Measurements from ENCODE around the gene HOXC10.

Gene HOXC10

DNA sequence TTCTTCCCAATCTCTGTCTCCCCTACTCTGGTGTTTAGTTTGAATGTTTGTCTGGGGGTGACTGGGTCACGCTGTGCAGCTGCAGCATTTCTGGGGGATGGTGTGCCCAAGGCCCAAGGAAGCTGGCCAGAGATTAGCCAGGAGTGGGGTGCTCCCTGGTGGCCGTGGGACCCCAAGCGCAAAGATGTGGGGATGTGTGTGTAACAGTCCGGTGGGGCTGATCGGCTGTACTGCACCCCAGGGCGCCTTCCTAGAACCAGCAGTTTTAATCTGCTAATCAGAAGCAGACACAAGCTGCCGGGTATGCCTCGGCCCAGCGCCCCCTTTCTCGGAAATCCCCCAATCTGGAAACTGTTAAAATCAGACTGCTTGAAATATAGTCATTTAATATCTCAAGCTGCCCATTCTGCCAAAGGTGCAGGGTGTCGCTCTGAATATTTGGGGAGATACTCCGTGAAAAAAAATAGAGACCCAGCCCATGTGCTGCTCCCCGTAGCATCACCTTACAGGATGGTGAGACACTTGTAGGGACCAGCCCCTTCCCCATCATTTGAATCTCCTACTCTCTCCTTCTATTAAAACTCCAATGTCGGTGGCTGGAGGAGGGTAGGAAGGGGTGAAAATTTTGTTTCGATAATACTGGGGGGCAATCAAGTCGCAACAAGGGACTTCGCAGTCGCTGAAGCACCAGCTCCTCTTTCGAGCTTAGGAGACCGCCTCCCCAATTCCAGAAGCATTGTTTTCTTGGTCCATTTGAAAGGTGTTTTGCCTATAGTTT lies 19.3 kb downstream of the HOXC10 start:
- FAIRE-seq, result no peak

DNA sequence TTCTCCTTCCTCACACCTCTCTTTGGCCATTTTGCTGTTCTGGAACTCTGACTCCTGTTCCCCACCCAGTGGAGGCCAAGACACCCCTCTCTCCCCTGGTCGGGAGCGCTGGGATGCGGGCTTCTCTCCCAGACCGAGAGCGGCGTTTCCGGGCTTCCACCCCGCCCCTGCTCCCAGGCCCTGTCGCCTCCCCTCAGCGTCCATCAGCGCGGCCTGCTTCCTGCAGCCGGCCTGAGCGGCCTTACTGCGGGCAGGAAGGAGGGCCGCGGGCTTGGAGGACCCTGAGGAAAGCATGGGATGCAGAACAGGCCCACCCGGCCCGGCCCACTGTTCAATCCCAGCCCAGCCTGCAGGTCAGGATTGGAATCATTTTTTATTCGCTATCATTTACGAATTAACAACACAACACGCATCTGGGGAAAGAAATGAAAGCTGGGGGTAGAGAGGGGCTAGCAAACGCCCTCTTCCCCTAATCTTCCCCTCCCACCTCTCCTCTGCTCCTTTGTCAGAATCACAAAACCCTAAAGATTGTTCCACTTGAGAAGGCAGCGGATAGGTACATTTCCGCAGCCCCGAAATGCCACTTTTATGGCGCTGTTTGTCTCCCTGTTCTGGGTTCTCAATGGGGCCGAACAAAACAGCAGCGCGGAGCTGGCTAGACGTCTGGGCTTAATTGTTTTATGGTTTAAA lies 20.0 kb downstream of the HOXC10 start:
- FAIRE-seq, result no peak

DNA sequence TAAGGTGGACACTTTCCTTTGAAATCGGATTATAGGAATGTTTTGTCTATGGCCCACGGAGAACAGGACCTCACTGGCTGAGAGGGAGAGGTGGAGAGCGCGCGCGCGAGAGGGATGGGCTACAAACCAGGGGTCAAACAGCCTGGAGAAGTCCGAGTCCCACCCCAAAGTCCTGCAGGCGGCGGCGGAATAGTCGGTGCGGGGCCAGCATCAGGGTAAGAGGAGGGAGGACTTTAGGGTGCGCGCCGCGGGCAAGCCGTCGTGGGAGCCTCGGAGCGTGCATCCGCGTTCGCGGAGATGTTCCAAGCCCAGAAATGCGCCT lies 20.5 kb downstream of the HOXC10 start:
- no peak for FAIRE-seq

DNA sequence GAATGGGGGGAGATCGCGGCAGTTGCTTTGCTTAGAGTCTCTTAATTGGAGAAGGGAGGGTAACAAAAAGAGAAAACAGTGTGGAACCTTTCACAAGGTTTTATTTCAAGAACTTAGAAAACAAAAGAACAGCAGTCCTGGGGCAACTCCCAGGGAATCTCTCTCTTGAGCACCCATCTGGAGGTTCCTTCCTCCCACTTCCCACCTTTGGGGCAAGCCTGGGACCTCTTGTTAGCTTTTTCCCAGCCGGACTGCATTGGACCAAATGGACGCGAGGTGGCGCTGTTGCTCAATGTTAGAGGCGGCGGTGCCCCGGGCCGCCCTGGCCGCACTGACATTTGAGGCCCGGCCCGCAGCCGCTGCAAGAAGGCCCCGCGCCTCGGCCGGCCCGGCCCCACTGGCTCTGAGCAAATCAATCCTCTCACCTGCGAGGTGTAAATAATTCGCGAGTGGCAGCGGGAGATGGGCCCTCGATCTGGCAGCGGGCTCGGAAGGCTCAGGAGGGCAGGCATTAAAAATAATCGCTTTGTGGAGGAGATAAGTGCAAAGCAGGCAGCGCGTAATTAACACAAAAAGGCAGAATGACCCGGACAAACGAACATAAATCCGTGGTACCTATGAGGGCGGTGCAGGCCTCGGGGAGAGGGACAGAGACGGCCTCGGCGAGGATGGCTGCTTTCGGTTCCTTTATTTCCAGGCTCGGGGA lies 21.1 kb downstream of the HOXC10 start:
- no peak for FAIRE-seq

DNA sequence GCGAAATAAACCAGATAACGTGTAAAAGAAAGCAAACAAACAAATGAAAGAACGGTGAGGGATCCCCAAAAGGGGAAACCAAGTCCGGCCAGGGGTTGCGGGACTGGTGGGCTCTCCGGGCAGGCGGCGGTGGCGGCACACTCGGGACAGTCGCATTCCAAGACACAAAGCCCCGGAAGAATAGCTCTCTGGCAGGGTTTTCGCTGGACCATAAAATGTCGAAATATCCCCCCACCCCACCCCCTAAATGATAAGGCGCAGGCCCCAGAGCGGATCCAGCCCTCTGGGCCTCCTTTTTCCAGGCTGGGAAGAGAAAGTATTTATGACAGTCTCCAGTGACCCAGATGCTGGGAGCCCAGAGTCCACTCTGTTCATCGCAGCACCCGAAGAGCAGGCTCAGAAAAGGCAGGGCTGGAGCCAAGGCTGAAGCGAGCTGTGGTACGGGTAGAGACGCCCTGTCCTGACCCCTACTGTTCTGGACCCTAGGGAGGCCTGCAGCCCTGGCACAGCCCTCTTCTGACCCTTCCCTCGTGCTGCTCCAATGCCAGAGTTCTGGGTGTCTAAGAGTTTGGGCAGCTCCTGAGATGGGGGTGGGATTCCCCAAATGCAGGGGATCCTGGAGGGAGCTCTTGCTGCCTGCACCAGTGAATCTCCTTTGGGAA lies 21.7 kb downstream of the HOXC10 start:
- no peak for FAIRE-seq

DNA sequence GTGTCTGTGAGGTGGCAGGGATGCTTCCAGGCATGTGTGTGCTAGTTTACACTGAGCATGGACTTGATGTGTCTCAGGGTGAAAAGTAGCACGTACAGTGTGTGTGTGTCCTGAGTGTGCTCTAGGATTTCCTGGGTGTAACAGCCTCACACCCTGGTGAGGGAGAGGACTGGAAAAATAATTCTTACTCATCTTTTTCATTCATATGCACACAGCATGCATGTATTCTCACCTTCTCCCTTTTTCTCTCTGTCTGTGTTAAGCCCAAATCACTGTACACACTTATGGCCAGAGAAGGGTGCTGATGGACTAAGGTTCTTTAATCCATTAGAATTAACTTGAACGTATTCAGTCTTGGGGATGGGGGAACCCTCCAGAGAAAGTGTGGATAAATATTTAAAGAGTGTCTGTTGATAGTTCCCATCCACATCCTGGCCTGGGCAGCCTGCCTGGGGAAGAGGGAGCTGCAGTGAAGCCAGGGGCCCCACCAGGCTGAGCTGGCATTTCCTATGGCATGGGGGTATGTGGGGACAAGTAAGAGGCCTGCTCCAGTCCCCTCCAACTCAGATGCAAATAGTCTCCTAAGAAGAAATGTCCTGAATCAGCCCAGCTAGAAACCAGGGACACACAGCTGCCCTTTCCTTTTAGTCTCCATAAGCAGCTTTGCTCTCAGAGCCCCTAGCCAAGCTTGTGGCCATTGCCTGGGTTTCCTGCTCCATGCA lies 22.8 kb downstream of the HOXC10 start:
- no peak for FAIRE-seq

DNA sequence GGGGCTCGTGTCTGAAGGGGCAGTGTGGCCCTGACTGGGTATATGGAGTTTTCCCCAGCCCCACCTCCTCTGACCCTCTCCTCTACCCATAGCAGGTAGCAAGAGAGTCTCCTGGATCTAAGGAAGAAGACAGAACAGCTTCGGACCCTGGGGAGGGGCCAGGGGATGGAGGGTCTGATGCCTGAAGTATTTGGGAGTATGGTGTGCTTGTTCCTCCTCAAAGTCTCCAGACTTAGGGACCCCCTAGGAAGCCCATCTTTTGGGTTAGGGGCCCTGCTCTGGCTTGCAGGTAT lies 23.3 kb downstream of the HOXC10 start:
- no peak for FAIRE-seq

DNA sequence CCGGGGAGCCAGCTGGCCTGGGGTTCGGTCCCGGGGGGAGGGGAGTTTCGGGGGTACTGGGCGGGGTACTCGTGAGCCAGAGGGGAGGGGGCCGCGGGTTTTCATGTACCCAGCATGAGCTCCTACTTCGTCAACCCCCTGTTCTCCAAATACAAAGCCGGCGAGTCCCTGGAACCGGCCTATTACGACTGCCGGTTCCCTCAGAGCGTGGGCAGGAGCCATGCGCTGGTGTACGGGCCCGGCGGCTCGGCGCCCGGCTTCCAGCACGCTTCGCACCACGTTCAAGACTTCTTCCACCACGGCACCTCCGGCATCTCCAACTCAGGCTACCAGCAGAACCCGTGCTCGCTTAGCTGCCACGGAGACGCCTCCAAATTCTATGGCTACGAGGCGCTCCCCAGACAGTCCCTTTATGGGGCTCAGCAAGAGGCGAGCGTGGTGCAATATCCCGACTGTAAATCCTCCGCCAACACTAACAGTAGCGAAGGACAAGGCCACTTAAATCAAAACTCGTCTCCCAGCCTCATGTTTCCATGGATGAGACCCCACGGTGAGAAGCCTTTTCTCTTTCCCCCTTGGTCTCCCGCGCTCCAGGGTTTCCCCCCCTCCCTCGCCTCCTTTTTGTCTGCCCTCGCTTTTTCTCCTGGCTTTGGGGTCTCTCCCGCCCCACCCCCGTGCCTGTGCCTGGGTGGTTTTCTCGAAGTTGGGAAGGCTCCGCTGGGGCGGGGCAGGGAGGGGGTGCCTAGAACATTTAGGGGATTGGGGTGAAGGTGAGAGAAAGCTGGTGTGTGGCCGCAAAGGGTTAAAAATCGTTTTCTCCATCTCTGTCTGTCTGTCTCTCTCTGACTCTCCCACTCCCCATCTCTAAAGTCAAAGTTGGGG lies 24.5 kb downstream of the HOXC10 start:
- no peak for FAIRE-seq

DNA sequence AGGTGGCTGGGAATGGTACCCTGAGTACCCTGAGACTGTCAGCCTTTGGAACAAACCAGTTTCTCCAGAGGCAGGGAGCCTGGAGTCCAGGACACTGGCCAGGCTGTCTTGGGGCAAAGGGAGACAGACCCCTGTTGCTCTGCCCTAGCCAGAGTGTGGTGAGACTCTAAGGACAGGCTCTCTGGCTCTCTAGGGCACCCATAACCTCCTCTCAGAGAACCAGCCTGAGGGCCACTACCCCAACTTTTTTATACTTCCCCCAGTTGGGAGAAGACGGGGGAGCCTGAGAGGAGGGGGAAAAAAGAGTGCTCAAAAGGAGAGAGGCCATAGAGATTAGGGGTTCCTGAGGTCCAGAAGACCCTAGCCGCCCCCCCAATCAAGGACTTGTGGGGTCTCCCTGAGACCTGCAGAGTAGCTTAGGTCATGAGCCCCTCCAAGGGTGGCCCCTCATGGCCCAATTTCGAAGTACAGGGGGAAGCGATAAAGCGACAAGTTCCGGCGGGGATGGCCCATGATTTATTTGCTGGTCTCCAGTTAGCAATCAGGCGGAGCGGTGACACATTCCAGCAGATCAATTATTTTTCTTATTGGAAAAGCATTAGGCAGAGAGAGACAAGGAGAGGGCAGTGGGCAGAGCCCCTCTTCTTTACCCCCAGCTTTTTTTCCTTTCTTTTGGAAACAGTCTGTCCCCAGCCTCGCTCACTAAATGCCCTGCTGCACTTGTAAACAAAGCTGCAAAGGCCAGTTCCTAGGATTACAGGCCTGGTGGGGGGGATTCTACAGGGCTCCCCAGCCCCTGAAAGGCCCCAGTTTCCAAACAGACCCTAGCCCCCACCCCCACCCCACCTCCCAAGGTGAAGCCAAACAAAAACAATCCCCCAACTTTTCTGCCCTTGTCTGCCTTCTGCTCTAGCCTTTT lies 25.4 kb downstream of the HOXC10 start:
- FAIRE-seq, result no peak

DNA sequence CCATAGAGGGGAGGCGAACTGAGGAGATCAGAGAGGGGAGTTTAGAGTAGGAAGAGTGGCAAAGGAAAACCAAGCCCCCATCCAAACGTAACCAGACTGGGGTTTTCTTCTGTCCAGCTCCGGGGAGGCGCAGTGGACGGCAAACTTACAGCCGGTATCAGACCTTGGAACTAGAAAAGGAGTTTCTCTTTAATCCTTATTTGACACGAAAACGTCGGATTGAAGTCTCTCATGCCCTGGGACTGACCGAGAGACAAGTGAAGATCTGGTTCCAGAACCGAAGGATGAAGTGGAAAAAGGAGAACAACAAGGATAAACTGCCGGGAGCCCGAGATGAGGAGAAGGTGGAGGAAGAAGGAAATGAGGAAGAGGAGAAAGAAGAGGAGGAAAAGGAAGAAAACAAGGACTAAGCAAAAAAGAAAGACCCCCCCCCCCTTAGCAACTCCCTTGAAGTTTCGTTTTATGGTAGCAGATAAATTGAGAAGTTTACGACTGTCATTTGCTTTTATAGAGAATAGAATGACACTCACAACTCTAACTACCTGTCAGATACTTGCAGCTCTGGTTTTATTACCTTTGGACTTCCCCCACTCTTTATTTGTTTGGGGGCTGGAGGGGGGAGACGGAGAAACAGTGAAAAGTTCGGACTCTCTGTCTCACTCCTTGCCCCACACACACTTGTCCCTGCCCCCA lies 26.2 kb downstream of the HOXC10 start:
- FAIRE-seq, result no peak

DNA sequence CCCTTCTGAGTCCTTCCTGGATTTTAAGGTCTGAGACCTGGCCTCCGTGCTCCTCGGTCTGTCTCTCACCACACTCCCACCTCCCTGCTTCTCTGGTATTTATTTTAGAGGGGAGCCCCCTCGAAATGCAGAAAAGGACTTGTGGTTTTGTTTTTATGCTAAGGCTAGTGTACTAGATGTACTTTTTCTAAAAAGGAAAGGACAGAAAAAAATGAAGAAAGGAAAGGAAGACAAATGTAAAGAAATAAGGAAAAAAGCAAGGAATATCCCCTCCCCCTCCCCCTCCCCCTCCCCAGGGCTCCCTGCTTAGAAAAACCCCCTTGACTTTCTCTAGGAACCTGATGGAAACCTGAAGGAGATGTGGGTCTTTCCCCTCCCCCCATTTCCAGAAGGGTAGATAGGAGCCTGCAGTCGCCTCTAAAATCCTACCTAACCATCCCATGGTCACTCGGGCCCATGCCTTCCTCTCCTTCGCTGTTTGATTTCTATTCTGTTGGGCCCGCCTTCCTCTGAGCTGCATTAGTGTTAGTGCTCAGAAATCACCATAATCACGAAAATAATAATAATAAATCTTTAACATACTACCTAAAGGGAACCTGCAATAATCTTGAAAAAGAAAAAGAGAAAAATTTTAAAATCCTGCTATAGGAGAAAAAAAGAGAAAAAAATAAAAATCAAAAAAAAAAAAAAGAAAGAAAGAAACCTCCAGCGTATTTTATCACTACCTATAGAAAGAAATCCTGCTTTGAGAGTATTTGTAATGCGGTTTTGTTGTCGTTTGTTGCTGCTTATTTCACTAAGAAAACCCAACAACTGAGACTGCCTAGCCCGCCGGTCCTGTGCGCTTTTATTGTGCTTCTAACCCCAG lies 27.0 kb downstream of the HOXC10 start:
- no peak for FAIRE-seq

DNA sequence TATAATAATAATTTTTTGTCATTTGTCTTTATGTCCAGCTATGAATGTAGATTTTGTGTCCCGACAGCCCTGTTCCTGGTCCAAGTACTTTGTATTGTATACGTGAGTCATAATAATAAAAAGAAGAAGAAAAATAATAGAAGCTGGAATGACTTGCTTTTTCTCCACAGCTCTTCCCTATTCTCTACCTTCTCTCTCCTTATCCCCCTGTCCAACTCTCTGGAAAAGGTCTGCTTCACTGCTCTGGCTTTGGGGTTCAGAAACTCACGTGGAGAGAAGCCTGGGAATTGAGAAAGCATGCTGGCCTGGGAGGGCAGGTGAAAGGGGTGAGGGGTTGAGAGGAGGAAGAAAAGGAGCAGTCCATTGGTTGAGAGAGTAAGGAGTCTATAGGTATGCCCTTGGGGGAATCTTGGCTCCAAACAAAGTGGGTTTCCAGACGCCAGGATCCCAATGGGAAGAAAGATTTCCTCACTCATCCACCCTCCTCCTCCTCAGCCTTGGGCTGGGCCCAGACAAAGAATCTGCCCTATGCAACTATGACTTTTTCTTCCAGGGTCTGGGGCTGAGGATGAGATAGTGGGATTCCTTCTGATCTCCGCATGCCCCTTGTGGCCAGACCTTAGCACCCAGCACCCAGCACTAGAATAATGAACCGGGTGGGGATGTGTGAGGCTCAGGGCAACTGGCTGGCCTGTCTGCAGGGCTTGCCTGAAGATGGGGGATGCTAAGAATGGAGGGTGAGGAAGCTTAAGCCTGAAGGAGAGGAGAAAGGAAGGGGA lies 27.9 kb downstream of the HOXC10 start:
- no peak for FAIRE-seq

DNA sequence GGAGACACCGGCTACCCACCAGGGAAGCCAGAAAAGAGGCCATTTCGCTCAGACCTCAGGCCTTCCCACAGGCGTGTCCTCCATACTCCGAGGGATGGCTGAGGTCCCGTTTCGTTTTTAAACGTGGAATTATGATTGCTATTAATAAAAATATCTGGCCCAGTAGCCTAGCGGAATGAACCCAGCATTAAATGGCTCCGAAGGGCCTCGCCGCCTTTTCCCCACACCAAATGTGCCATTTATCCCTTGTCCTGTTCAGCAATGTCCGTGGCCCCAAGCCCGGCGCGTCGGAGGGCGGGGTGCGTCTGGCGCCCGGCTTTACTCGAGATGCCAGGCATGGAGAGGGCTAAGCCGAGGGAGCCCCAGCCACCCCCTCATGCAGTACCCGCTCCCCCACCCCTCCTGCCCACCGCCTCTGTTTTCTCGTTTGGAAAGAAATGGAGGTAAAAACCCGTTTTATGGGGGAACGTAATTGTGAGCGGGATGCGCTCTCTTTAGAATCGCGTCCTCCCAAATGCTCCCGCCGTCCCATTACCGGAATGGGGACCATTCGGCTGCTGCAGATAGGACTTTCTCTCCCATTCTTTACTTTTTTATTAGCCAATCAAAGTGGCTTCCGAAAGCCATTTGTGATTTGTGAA lies 29.6 kb downstream of the HOXC10 start:
- FAIRE-seq, result no peak

DNA sequence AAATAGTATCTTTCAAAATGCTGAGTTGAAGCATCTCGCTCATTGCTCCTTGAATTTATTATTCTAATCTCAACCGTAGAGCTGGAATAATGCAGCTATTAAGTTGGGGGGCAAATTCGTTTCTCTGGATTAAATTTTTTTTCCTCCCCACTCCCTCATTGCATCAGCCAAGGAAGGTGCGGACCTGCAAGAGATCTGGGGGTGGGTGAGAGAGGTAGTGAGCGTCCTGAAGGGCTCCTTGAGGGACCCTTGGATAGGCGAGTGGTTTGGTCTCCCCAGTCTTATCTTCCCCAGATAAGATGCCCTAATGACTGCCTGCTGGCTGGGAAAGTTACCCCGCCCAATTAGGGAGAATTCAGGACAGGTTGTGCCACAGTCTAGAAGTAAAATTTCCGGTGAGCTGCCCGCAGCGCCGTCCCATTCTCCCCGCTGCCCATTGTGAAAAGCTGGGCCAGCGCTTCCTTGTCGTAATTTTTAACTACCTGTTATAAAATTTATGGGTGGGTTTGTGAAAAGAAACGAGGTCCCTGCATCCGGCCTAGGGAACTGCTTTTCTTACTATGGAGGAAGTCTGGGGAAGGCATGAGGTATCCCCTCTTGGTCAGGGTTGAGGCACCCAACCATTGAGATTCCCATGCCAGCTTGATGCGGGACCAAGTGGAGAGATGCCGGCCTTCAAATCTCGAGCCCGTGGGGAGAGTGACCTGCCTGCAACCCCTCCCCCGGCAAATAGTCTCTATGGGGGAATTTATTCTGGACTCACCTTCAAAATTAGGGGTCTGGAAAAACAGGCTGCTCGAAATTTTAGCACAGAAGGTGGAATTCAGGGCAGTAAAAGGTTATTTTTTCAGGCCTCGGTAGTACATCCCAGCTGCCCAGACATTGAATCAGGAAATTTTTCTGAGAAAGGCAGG lies 30.3 kb downstream of the HOXC10 start:
- no peak for FAIRE-seq

DNA sequence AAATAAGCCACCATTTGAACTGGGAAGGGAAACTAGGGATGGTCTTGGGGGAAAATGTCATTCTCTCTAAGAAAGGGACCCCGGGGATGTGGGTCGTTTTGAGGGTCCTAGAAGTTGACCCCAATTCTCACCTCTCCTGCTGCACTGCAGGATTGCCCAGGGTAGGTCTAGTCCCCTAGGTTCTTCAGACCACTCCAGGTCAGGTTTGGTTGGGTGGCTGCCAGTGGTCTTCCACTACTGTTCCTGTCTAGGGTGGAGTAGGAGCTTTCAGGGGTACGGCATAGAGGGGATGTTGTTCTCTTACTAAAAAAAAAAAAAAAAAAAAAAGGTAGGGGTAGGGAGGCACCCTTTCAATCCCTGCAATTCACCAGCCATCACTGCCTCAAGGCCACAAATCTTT lies 31.1 kb downstream of the HOXC10 start:
- no peak for FAIRE-seq

DNA sequence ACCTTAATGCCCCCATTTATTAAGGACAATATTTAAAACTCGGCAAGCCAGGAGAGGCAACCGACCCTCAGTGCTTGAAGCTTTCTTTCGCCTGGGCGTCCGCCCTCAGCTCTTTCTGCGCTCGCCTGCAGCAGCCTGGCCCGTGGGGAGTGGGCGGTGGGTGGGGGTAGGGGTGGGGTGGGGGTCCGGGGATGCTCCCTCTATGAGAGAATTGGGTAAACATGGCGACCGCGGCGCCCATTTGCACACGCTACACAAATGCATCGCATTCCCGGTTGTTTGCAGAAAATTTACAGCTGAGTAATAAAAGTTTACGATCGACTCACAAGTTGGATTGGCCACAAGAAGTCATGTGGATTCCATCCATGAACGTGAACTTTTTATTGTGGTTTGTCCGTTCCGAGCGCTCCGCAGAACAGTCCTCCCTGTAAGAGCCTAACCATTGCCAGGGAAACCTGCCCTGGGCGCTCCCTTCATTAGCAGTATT lies 31.6 kb downstream of the HOXC10 start:
- FAIRE-seq, result no peak

Measured in colon (tissue), 2 donors.